HepG2 (cell line): ENCODE measurements around the gene GAS2L2. TPM values are rescaled to one million over a fixed set of nuclear protein-coding genes. Genes with fewer than 3 reads are reported as not detected.

Experiments used
- ATAC-seq: fragments of 200-7000 bp; cut with Tn5 transposase; 3 replicates; pipeline ENCODE4 v1.9.1; 2020; ENCODE audit warnings: mild to moderate bottlenecking, moderate library complexity
- BruUV-seq: library from RNA; stranded (reverse); fragments of 400-500 nt; replicated peaks from 2 replicates; lab custom pipeline; 2021; lab: Mats Ljungman, UMichigan
- CTCF ChIA-PET: fragments of 300-600 bp; formaldehyde crosslinking; extraction: SDS; loops from one replicate; lab custom pipeline; 2021; ENCODE audit warnings: low total read pairs, inconsistent platforms, low intra/inter-chr PET ratio; lab: Yijun Ruan, JAX
- POLR2A ChIA-PET: fragments of 350-600 bp; sonication (Branson Sonifier 250); formaldehyde crosslinking; loops from one replicate; lab custom pipeline; 2020; ENCODE audit warnings: antibody characterized with exemption, inconsistent platforms; lab: Yijun Ruan, JAX
- DNase-seq: peaks from one replicate; pipeline ENCODE4 v3.0.0-alpha.2; 2015; ENCODE audit warnings: low spot score
- FAIRE-seq: peaks from 3 replicates; lab custom pipeline; 2011; peaks lifted over from hg19 to GRCh38; lab: Jason Lieb, UNC
- H2AFZ ChIP-seq: one replicate; pipeline ENCODE4 v1.6.1; 2011; ENCODE audit warnings: low read length, inconsistent platforms
- H3K27ac ChIP-seq: fragments of 300-600 bp; 3 replicates; pipeline ENCODE4 v1.8.0; 2011; ENCODE audit warnings: mixed run types, mild to moderate bottlenecking, mixed read lengths, low read length, inconsistent platforms; ENCODE audit not compliant: insufficient read depth; ENCODE audit errors: extremely low read length
- H3K27me3 ChIP-seq, 2 experiments: fragments of 200-600 bp in 1 of 2; 2 replicates in 1 of 2; 3 replicates in 1 of 2; pipeline versions ENCODE4 v1.6.0 to v1.8.0; 2011; ENCODE audit warnings: low read length in 2 of 2, mild to moderate bottlenecking in 2 of 2, moderate library complexity in 2 of 2, inconsistent platforms in 1 of 2; ENCODE audit not compliant: insufficient read depth in 2 of 2, control insufficient read depth in 1 of 2
- H3K36me3 ChIP-seq, 2 experiments: fragments of 200-600 bp in 1 of 2; replicated peaks in 1 of 2; 2 replicates in 1 of 2; 3 replicates in 1 of 2; pipeline versions ENCODE4 v1.5.1 to v1.8.0; 2011; ENCODE audit warnings: low read length in 2 of 2, inconsistent platforms in 1 of 2; ENCODE audit not compliant: insufficient read depth in 2 of 2, control insufficient read depth in 1 of 2
- H3K4me1 ChIP-seq: 2 replicates; pipeline ENCODE4 v1.5.1; 2012; ENCODE audit warnings: low read length, inconsistent platforms; ENCODE audit not compliant: insufficient read depth
- H3K4me2 ChIP-seq: 2 replicates; pipeline ENCODE4 v1.6.0; 2011; ENCODE audit warnings: low read depth, low read length, inconsistent platforms
- H3K4me3 ChIP-seq, 3 experiments: fragments of 200-600 bp in 1 of 3; sonication (generic), shearing (Covaris generic) in 1 of 3; replicated peaks in 1 of 3; 2 replicates each; pipeline ENCODE4 v1.5.1; 2011 to 2016; ENCODE audit warnings: low read length in 3 of 3, inconsistent platforms in 2 of 3, low read depth in 2 of 3, mild to moderate bottlenecking in 2 of 3, control low read depth in 1 of 3, mixed read lengths in 1 of 3; ENCODE audit not compliant: insufficient read depth in 1 of 3
- H3K79me2 ChIP-seq: one replicate; pipeline ENCODE4 v1.6.1; 2011; ENCODE audit warnings: low read length, inconsistent platforms; ENCODE audit not compliant: insufficient read depth
- H3K9ac ChIP-seq: 2 replicates; pipeline ENCODE4 v1.6.0; 2011; ENCODE audit warnings: mild to moderate bottlenecking, low read depth, low read length, inconsistent platforms; ENCODE audit not compliant: insufficient read depth
- H3K9me3 ChIP-seq: 2 replicates; pipeline ENCODE4 v1.5.1; 2012; ENCODE audit warnings: mild to moderate bottlenecking, low read length
- H4K20me1 ChIP-seq: 2 replicates; pipeline ENCODE4 v1.6.0; 2011; ENCODE audit warnings: inconsistent platforms, mild to moderate bottlenecking, low read length, moderate library complexity; ENCODE audit not compliant: insufficient read depth
- DPF2 ChIP-seq: sonication (generic); formaldehyde crosslinking; IDR thresholded peaks from 2 replicates; pipeline ENCODE4 v1.4.0; 2020; ENCODE audit warnings: mild to moderate bottlenecking, low read depth, missing genetic modification reagents, borderline replicate concordance
- SATB2 ChIP-seq: sonication (generic); formaldehyde crosslinking; IDR thresholded peaks from 2 replicates; pipeline ENCODE4 v1.5.0; 2020; ENCODE audit warnings: missing genetic modification reagents
- SMC3 ChIP-seq: IDR thresholded peaks from 2 replicates; pipeline ENCODE4 v1.6.1; 2011; ENCODE audit warnings: low read length, improper control_type of control experiment
- SP140L ChIP-seq: sonication (generic); formaldehyde crosslinking; IDR thresholded peaks from 2 replicates; pipeline ENCODE4 v1.4.0; 2020; ENCODE audit warnings: missing genetic modification reagents, borderline replicate concordance
- ZBTB14 ChIP-seq: sonication (generic); formaldehyde crosslinking; IDR thresholded peaks from 2 replicates; pipeline ENCODE4 v1.4.0; 2020; ENCODE audit warnings: missing genetic modification reagents
- ZNF543 ChIP-seq: sonication (generic); formaldehyde crosslinking; IDR thresholded peaks from 2 replicates; pipeline ENCODE4 v1.4.0; 2020; ENCODE audit warnings: mild to moderate bottlenecking, missing genetic modification reagents
- ZNF761 ChIP-seq: sonication (generic); formaldehyde crosslinking; conservative IDR thresholded peaks from 2 replicates; pipeline ENCODE4 v1.4.0; 2020; ENCODE audit warnings: mild to moderate bottlenecking, missing genetic modification reagents
- ZNF83 ChIP-seq: sonication (generic); formaldehyde crosslinking; IDR thresholded peaks from 2 replicates; pipeline ENCODE4 v1.4.0; 2020; ENCODE audit warnings: missing genetic modification reagents, mild to moderate bottlenecking, borderline replicate concordance
- ZSCAN12 ChIP-seq: sonication (generic); formaldehyde crosslinking; IDR thresholded peaks from 2 replicates; pipeline ENCODE4 v1.9.0; 2021; ENCODE audit warnings: mild to moderate bottlenecking, missing genetic modification reagents
- WGBS: methylation state at CpG from one replicate; pipeline ENCODE4 v1.1.6; 2017; ENCODE audit warnings: low lambda C conversion rate; 5-methylcytosine and 5-hydroxymethylcytosine counted together
- in situ Hi-C: cut with HindIII; loops from 2 replicates; pipeline ENCODE4 v1.10.0; 2017; ENCODE audit warnings: low pct_unique_long_range_greater_than_20kb; ENCODE audit not compliant: extremely low pct_ligation_motif_present
- intact Hi-C: fragments of 100-400 bp; cut with micrococcal nuclease; formaldehyde crosslinking; loops from one replicate; pipeline ENCODE4 v1.10.0; 2022; ENCODE audit not compliant: unreplicated experiment
- polyA plus RNA-seq, 8 experiments: library from polyadenylated mRNA; depleted of rRNA in 3 of 8; stranded (reverse) in 7 of 8; unstranded in 1 of 8; fragments of >200 nt; fragmentation: Illumina TruSeq in 4 of 8; extraction: Trizol in 4 of 8; gene quantifications; 2 replicates each; pipeline versions ENCODE4 v1.2.1 to v1.2.3, GENCODE V29; 2011 to 2016; ENCODE audit warnings: low read depth in 4 of 8, missing spikeins in 1 of 8, mixed read lengths in 1 of 8; ENCODE audit not compliant: insufficient read depth in 1 of 8
- total RNA-seq, 5 experiments: library from RNA; depleted of rRNA; stranded (reverse); fragments of >200 nt; fragmentation: Illumina TruSeq; extraction: Trizol; gene quantifications; 2 replicates each; pipeline ENCODE4 v1.2.3, GENCODE V29; 2016; ENCODE audit warnings: low read depth in 1 of 5
- TF ChIP-seq, protein P1 (sequence below): sonication (generic); formaldehyde crosslinking; IDR thresholded peaks from 2 replicates; pipeline ENCODE4 v1.8.1; 2023; ENCODE audit warnings: mild to moderate bottlenecking, inconsistent platforms, moderate library complexity, missing genetic modification reagents, borderline replicate concordance
- TF ChIP-seq, protein P2 (sequence below): sonication (generic); formaldehyde crosslinking; IDR thresholded peaks from 2 replicates; pipeline ENCODE4 v1.4.0; 2020; ENCODE audit warnings: mild to moderate bottlenecking, missing genetic modification reagents

GAS2L2 gene
- total and polyA plus RNA-seq, 2 of the 13 experiments (the other 11 are each of a cell fraction or from before 2014, with no cell fraction given) = not detected

DNA sequence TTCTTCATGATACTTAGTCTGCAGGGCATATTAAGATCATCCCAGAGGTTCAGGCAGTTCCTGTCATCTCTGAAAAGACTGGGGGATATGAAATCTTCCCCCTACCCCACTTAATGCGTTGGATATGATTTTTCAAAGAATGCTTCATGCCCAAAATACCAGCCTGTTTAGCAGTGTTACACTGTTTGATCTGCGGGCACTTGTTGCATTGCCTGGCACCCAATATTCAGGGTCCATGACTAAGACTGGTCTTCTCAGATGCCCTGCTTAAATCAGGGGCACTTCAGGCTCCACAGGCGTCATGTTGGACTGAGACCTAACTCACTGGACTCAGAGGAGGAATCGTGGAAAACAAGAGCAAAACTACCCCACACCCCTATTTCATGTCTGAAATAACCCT is 28.0 kb downstream of the GAS2L2 start:
- intact Hi-C loops (no loop called here), in situ Hi-C loops (loop anchor here (25.0 kb wide), 1 partner anchor 413 kb away; no protein-coding TSS in a partner anchor)
- BruUV-seq = no TSS peak
- Histone ChIP-seq H3K4me1 (peaks cover 17% of the 10 kb centered on the region), H3K4me2 (no peak overlapping the region), H3K9me3 (no peaks in the 10 kb centered on the region), H3K4me3 (no peak overlapping the region), H2AFZ (no peak overlapping the region), H3K36me3 (peaks cover 10 to 39% of the 10 kb centered on the region in 2 experiments; a peak in 4 of 5 replicates), H3K27me3 (no peaks in the 10 kb centered on the region), H3K9ac (no peak overlapping the region), H4K20me1 (no peaks in the 10 kb centered on the region), H3K79me2 (no peaks in the 10 kb centered on the region), H3K27ac (no peak overlapping the region)
- WGBS = 94% methylated on average over 4 of the region's 4 CpGs
- FAIRE-seq (no peak), ATAC-seq (no peak), DNase-seq (no peak)
- CTCF ChIA-PET = no interaction called here
- POLR2A ChIA-PET = no interaction called here
- TF ChIP-seq ZBTB14 = no peak

DNA sequence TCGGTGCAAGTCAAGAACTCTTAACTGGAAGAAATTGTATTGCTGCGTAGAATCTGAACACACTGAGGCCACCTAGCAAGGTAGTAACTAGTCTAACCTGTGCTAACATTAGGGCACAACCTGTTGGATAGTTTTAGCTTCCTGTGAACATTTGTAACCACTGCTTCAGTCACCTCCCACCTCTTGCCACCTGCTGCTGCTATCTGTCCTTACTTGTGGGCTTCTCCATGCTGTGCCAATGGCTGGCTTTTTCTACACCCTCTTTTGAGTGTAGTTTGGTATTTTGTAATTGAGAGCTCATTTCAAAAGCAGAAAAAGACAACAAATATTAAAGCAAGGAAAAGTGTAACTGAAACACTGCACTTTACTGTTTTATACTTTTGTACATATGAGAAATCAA is 29.3 kb downstream of the GAS2L2 start:
- Histone ChIP-seq H3K79me2 (no peaks in the 10 kb centered on the region), H3K9ac (no peak overlapping the region), H3K27ac (no peak overlapping the region), H3K36me3 (peaks cover 10 to 42% of the 10 kb centered on the region in 2 experiments; a peak in 4 of 5 replicates), H3K27me3 (no peaks in the 10 kb centered on the region), H3K4me3 (no peak overlapping the region), H2AFZ (no peak overlapping the region), H4K20me1 (no peaks in the 10 kb centered on the region), H3K4me1 (peaks cover 17% of the 10 kb centered on the region), H3K9me3 (no peaks in the 10 kb centered on the region), H3K4me2 (no peak overlapping the region)
- CTCF ChIA-PET = no interaction called here
- in situ Hi-C loops = loop anchor here (25.0 kb wide), 1 partner anchor 89 kb away; the partner anchor contains the start of gene TAF15
- DNase-seq (no peak), FAIRE-seq (no peak), ATAC-seq (no peak)
- POLR2A ChIA-PET = no interaction called here
- 96% methylated on average over 2 of the region's 2 CpGs for WGBS
- no TSS peak for BruUV-seq
- intact Hi-C loops = no loop called here
- TF ChIP-seq SMC3 (no peak), ZNF761 (no peak), DPF2 (CRISPR knock-in tag) (no peak), SATB2 (CRISPR knock-in tag) (no peak), ZSCAN12 (CRISPR knock-in tag) (no peak), ZNF543 (CRISPR knock-in tag) (no peak), ZNF83 (CRISPR knock-in tag) (no peak), SP140L (CRISPR knock-in tag) (no peak)
- TF ChIP-seq, protein P1, sequence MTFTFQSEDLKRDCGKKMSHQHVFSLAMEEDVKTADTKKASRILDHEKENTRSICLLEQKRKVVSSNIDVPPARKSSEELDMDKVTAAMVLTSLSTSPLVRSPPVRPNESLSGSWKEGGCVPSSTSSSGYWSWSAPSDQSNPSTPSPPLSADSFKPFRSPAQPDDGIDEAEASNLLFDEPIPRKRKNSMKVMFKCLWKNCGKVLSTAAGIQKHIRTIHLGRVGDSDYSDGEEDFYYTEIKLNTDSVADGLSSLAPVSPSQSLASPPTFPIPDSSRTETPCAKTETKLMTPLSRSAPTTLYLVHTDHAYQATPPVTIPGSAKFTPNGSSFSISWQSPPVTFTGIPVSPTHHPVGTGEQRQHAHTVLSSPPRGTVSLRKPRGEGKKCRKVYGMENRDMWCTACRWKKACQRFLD = no peak
- TF ChIP-seq, protein P2, sequence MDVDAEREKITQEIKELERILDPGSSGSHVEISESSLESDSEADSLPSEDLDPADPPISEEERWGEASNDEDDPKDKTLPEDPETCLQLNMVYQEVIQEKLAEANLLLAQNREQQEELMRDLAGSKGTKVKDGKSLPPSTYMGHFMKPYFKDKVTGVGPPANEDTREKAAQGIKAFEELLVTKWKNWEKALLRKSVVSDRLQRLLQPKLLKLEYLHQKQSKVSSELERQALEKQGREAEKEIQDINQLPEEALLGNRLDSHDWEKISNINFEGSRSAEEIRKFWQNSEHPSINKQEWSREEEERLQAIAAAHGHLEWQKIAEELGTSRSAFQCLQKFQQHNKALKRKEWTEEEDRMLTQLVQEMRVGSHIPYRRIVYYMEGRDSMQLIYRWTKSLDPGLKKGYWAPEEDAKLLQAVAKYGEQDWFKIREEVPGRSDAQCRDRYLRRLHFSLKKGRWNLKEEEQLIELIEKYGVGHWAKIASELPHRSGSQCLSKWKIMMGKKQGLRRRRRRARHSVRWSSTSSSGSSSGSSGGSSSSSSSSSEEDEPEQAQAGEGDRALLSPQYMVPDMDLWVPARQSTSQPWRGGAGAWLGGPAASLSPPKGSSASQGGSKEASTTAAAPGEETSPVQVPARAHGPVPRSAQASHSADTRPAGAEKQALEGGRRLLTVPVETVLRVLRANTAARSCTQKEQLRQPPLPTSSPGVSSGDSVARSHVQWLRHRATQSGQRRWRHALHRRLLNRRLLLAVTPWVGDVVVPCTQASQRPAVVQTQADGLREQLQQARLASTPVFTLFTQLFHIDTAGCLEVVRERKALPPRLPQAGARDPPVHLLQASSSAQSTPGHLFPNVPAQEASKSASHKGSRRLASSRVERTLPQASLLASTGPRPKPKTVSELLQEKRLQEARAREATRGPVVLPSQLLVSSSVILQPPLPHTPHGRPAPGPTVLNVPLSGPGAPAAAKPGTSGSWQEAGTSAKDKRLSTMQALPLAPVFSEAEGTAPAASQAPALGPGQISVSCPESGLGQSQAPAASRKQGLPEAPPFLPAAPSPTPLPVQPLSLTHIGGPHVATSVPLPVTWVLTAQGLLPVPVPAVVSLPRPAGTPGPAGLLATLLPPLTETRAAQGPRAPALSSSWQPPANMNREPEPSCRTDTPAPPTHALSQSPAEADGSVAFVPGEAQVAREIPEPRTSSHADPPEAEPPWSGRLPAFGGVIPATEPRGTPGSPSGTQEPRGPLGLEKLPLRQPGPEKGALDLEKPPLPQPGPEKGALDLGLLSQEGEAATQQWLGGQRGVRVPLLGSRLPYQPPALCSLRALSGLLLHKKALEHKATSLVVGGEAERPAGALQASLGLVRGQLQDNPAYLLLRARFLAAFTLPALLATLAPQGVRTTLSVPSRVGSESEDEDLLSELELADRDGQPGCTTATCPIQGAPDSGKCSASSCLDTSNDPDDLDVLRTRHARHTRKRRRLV = no peak
